Tibial nerve (tissue), 4 donors: ENCODE results near the gene MT2A. TPM values are rescaled to one million over a fixed set of nuclear protein-coding genes. Genes with fewer than 3 reads are reported as not detected.

Experiments used
- DNase-seq, 2 donors: peaks; one replicate each; pipeline ENCODE4 v3.0.0-alpha.2; 2019; ENCODE audit warnings: low spot score in 2 of 2
- H3K27ac ChIP-seq, 4 donors: fragments of 200-600 bp; sonication (generic) in 3 of 4; one replicate each; pipeline ENCODE4 v1.5.1; 2017 to 2019; ENCODE audit warnings: mild to moderate bottlenecking in 1 of 4
- H3K27me3 ChIP-seq, 2 donors: fragments of 200-600 bp; sonication (generic) in 1 of 2; one replicate each; pipeline versions ENCODE4 v1.5.1 to v1.6.0; 2017 to 2019
- H3K36me3 ChIP-seq, 3 donors: fragments of 200-600 bp; sonication (generic); one replicate each; pipeline ENCODE4 v1.5.1; 2018 to 2019
- H3K4me1 ChIP-seq, 4 donors: fragments of 200-600 bp; sonication (generic) in 3 of 4; one replicate each; pipeline ENCODE4 v1.5.1; 2017 to 2019
- H3K4me3 ChIP-seq, 4 donors: fragments of 200-600 bp; sonication (generic) in 3 of 4; one replicate each; pipeline ENCODE4 v1.5.1; 2017 to 2019; ENCODE audit warnings: mild to moderate bottlenecking in 1 of 4, moderate library complexity in 1 of 4
- H3K9me3 ChIP-seq, 4 donors: fragments of 200-600 bp; sonication (generic) in 3 of 4; one replicate each; pipeline ENCODE4 v1.5.1; 2017 to 2019
- EP300 ChIP-seq, 2 donors: sonication (generic); formaldehyde crosslinking; IDR thresholded peaks; one replicate each; pipeline ENCODE4 v1.6.1; 2017; ENCODE audit warnings: antibody characterized with exemption in 2 of 2, mild to moderate bottlenecking in 1 of 2
- POLR2A ChIP-seq, 2 donors: fragments of 450-650 bp; IDR thresholded peaks; one replicate each; pipeline ENCODE4 v1.6.1; 2017; ENCODE audit warnings: antibody characterized with exemption in 2 of 2, mild to moderate bottlenecking in 2 of 2, moderate library complexity in 2 of 2
- WGBS, 2 donors: methylation state at CpG; one replicate each; pipeline ENCODE4 v1.1.5; 2018; 5-methylcytosine and 5-hydroxymethylcytosine counted together
- total RNA-seq, 4 donors: library from RNA; depleted of rRNA; stranded (reverse); fragments of >200 nt; gene quantifications; one replicate each; pipeline ENCODE4 v1.1.0, GENCODE V29; 2016
- TF ChIP-seq, protein P1 (sequence below), 5 experiments: fragments of 200-600 bp in 3 of 5; fragments of 450-650 bp in 2 of 5; sonication (generic) in 3 of 5; IDR thresholded peaks; one replicate each; pipeline ENCODE4 v1.5.1; 2016 to 2019; ENCODE audit warnings: antibody characterized with exemption in 5 of 5, mild to moderate bottlenecking in 3 of 5, moderate library complexity in 2 of 5

MT2A gene
- total RNA-seq, 4 donors from 2014 or later: 154 to 612 (median 354) TPM

DNA sequence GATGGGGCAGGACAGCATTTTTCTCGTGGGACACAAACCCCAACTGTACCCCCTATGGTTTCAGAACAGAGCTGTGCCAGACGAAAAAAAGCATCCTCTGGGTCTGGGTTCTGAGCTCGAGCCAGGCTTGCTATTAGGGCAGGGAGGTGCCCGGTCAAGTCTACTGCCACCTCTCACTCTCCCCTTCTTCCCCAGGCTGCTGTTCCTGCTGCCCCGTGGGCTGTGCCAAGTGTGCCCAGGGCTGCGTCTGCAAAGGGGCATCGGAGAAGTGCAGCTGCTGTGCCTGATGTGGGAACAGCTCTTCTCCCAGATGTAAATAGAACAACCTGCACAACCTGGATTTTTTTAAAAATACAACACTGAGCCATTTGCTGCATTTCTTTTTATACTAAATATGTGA is 18.3 kb downstream of the MT2A start:
- Histone ChIP-seq H3K4me3 (peak overlapping the region; percentile 48 to 70 (median 66)), H3K27me3 (no peaks in the 10 kb centered on the region), H3K27ac (peak overlapping the region; percentile 72 to 96 (median 90)), H3K4me1 (peaks cover 0 to 38% (median 9%) of the 10 kb centered on the region in 4 donors), H3K36me3 (no peaks in the 10 kb centered on the region), H3K9me3 (no peaks in the 10 kb centered on the region)
- 53 to 57% methylated on average over 7 of the region's 7 CpGs for WGBS, 2 donors
- DNase-seq: no peak
- TF ChIP-seq EP300 (IDR thresholded peaks at IDR 0.05) (no peak), POLR2A (IDR thresholded peaks at IDR 0.05) (no peak)
- TF ChIP-seq, protein P1, sequence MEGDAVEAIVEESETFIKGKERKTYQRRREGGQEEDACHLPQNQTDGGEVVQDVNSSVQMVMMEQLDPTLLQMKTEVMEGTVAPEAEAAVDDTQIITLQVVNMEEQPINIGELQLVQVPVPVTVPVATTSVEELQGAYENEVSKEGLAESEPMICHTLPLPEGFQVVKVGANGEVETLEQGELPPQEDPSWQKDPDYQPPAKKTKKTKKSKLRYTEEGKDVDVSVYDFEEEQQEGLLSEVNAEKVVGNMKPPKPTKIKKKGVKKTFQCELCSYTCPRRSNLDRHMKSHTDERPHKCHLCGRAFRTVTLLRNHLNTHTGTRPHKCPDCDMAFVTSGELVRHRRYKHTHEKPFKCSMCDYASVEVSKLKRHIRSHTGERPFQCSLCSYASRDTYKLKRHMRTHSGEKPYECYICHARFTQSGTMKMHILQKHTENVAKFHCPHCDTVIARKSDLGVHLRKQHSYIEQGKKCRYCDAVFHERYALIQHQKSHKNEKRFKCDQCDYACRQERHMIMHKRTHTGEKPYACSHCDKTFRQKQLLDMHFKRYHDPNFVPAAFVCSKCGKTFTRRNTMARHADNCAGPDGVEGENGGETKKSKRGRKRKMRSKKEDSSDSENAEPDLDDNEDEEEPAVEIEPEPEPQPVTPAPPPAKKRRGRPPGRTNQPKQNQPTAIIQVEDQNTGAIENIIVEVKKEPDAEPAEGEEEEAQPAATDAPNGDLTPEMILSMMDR (IDR thresholded peaks at IDR 0.05): no peak

DNA sequence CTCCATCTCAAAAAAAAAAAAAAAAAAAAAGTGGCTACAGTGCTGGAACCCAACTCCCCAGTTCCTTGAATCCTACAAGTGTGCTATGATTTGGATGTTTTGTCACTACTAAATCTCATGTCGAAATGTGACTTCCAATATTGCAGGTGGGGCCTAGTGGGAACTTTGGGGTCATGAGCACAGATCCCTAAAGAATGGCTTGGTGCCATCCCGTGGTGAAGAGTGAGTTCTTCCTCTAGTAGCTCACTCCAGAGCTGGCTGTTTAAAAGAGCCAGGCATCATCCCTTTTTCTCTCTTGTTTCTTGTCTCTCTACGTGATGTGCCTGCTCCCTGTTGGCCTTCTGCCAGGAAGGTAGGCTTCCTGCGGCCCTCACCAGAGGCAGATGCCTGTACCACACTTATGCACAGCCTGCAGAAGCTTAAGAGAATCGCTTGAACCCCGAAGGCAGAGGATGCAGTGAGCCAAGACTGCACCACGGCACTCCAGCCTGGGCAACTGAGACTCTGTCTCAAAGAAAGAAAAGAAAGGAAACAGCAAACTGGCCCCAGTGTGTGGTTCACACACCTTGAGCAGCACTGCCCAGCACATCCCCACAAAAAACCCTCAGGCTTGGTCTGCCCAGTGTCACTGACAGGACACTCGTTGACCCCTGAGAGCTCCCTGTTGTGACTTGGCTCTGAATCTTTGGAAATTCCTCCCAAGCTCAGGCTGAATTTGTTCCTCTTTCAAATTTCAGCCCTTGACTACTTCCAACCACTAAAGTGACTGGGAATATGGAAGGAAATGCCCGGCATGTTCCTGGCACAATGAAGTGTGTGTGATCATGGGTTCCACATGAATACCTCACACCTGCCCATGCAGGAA is 20.3 kb downstream of the MT2A start:
- no peak for TF ChIP-seq POLR2A (IDR thresholded peaks at IDR 0.05)
- no peak for TF ChIP-seq EP300 (IDR thresholded peaks at IDR 0.05)
- TF ChIP-seq, protein P1 (IDR thresholded peaks at IDR 0.05): no peak
- DNase-seq: no peak
- Histone ChIP-seq H3K9me3 (no peaks in the 10 kb centered on the region), H3K27ac (peak overlapping the region in 3 of 4 donors; percentile 35 to 93 (median 82)), H3K36me3 (no peaks in the 10 kb centered on the region), H3K4me1 (peaks cover 0 to 56% (median 15%) of the 10 kb centered on the region in 4 donors), H3K4me3 (no peak overlapping the region), H3K27me3 (peaks cover 0 to 5% of the 10 kb centered on the region in 2 donors)
- 72 to 73% methylated on average over 9 of the region's 9 CpGs for WGBS, 2 donors

DNA sequence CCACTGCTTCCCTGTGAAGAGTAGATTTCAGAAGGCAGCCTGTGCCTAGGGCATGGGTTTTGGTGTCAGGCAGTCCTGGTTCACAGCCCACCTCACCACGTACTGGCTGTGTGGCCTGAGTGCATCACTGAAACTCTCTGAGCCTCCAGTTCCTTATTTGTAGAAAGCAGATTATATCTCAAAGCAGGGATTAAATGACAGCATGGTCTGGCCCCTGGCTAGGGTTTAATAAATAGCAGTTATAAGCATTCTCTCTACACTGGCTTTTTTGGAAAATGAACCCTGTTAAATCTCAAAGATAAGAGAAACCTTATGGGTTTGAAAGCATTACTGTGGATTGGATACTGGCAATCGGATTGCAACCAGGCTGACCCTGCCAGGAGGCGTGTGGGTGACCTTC is 21.1 kb downstream of the MT2A start:
- peak overlapping the region in 1 of 4 donors; percentile 93 for H3K27ac ChIP-seq

DNA sequence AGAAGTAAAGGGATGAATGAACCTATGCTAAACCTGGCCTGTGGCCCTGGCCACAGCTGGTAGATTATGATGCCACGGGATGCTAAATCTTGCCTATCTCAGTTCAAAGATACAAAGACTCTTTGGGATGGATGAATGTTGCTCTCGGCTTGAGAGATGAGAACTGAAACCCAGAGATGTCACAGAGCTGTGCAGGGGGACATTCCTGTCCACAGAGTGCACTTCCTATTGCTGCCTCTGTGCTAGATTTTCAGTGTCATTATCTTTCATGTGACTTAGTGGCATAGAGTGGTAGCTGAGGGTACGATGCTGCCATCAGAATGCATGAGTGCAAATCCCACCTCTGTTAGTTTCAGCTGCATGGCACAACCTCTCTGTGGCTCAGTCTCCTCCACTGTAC is 21.8 kb downstream of the MT2A start:
- peak overlapping the region in 2 of 4 donors; percentile 41 to 94 for H3K27ac ChIP-seq
- 80 to 81% methylated on average over 3 of the region's 3 CpGs for WGBS, 2 donors
- H3K27me3 ChIP-seq: peaks cover 0 to 13% of the 10 kb centered on the region in 2 donors
- H3K4me3 ChIP-seq: no peak overlapping the region
- H3K4me1 ChIP-seq: peaks cover 0 to 62% (median 18%) of the 10 kb centered on the region in 4 donors
- no peak for DNase-seq
- no peaks in the 10 kb centered on the region for H3K36me3 ChIP-seq
- no peak for TF ChIP-seq EP300 (IDR thresholded peaks at IDR 0.05)
- no peaks in the 10 kb centered on the region for H3K9me3 ChIP-seq

More for the DNA sequence above, 21.1 kb downstream of the MT2A start:
- no peaks in the 10 kb centered on the region for H3K36me3 ChIP-seq
- 79 to 88% methylated on average over 3 of the region's 3 CpGs for WGBS, 2 donors
- no peak overlapping the region for H3K4me3 ChIP-seq
- peaks cover 0 to 7% of the 10 kb centered on the region in 2 donors for H3K27me3 ChIP-seq
- no peak for TF ChIP-seq POLR2A (IDR thresholded peaks at IDR 0.05)
- TF ChIP-seq, protein P1 (IDR thresholded peaks at IDR 0.05): no peak
- TF ChIP-seq EP300 (IDR thresholded peaks at IDR 0.05): no peak
- no peaks in the 10 kb centered on the region for H3K9me3 ChIP-seq
- DNase-seq: no peak
- peaks cover 0 to 62% (median 15%) of the 10 kb centered on the region in 4 donors for H3K4me1 ChIP-seq

DNA sequence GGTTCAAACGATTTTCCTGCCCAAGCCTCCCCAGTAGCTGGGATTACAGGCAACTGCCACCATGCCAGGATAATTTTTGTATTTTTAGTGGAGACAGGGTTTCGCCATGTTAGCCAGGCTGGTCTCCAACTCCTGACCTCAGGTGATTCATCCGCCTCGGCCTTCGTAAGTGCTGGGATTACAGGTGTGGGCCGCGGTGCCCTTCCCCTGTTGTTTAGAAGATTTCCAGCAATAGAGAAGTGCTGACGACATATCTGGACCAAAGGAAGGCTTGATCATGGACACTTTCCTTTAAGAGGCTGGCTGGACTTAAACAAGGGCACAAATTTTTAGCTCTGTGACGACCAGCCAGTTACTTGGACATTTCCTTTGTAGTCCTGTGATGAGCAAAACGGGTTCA is 22.8 kb downstream of the MT2A start:
- no peak for DNase-seq
- H3K36me3 ChIP-seq: no peaks in the 10 kb centered on the region
- WGBS, 2 donors: 88 to 92% methylated on average over 10 of the region's 10 CpGs
- H3K27me3 ChIP-seq: peaks cover 0 to 21% of the 10 kb centered on the region in 2 donors
- peaks cover 0 to 62% (median 14%) of the 10 kb centered on the region in 4 donors for H3K4me1 ChIP-seq
- no peak overlapping the region for H3K4me3 ChIP-seq
- peak overlapping the region; percentile 47 to 94 (median 84) for H3K27ac ChIP-seq
- H3K9me3 ChIP-seq: no peaks in the 10 kb centered on the region
- TF ChIP-seq POLR2A (IDR thresholded peaks at IDR 0.05): no peak
- TF ChIP-seq, protein P1 (IDR thresholded peaks at IDR 0.05): no peak
